A549 (cell line): ENCODE results near the gene MPPE1.

ENCODE experiments used
- CEBPB ChIP-seq, 2 experiments: fragments of >200 bp in 1 of 2; sonication (Bioruptor Twin) in 1 of 2; formaldehyde crosslinking in 1 of 2; IDR thresholded peaks; 2 replicates each; pipeline ENCODE4 v1.6.1; 2012 to 2016
- CHD2 ChIP-seq: fragments of 150-350 bp; IDR thresholded peaks from 2 replicates; pipeline ENCODE4 v1.6.1; 2014; ENCODE audit warnings: low read length; ENCODE audit not compliant: partially characterized antibody
- EHMT2 ChIP-seq: fragments of 200-600 bp; sonication (generic); IDR thresholded peaks from 2 replicates; pipeline ENCODE4 v1.6.1; 2016; ENCODE audit warnings: antibody characterized with exemption, low read depth, mild to moderate bottlenecking, moderate library complexity
- EP300 ChIP-seq, 2 experiments: fragments of >200 bp; sonication (Bioruptor Twin); formaldehyde crosslinking; IDR thresholded peaks; 2 replicates in 1 of 2; 3 replicates in 1 of 2; pipeline ENCODE4 v1.6.1; 2016 to 2017
- HDAC2 ChIP-seq: fragments of 200-600 bp; sonication (generic); IDR thresholded peaks from 2 replicates; pipeline ENCODE4 v1.6.1; 2016
- NFE2L2 ChIP-seq: fragments of 150-350 bp; conservative IDR thresholded peaks from 2 replicates; pipeline ENCODE4 v1.6.1; 2014; ENCODE audit warnings: low read length
- POLR2A ChIP-seq: IDR thresholded peaks from 2 replicates; pipeline ENCODE4 v1.6.1; 2012; ENCODE audit warnings: mild to moderate bottlenecking, low read length
- RCOR1 ChIP-seq: fragments of 150-350 bp; IDR thresholded peaks from 2 replicates; pipeline ENCODE4 v1.6.1; 2014; ENCODE audit warnings: antibody characterized with exemption, low read length, low read depth
- RNF2 ChIP-seq: fragments of 200-600 bp; sonication (generic); IDR thresholded peaks from 2 replicates; pipeline ENCODE4 v1.6.1; 2016; ENCODE audit warnings: low read depth, mild to moderate bottlenecking, antibody characterized with exemption, moderate library complexity, borderline replicate concordance
- TF ChIP-seq, protein P1 (sequence below): fragments of >200 bp; sonication (Bioruptor Twin); formaldehyde crosslinking; IDR thresholded peaks from 3 replicates; pipeline ENCODE4 v1.5.1; 2016
- TF ChIP-seq, protein P2 (sequence below): fragments of 450-650 bp; IDR thresholded peaks from 2 replicates; pipeline ENCODE4 v1.6.1; 2014; ENCODE audit warnings: antibody characterized with exemption
- TF ChIP-seq, protein P3 (sequence below): fragments of 150-350 bp; IDR thresholded peaks from 2 replicates; pipeline ENCODE4 v1.6.1; 2014; ENCODE audit warnings: low read depth, mild to moderate bottlenecking, low read length
- TF ChIP-seq, protein P4 (sequence below): fragments of >200 bp; sonication (Bioruptor Twin); formaldehyde crosslinking; IDR thresholded peaks from 2 replicates; pipeline ENCODE4 v1.6.1; 2016

DNA sequence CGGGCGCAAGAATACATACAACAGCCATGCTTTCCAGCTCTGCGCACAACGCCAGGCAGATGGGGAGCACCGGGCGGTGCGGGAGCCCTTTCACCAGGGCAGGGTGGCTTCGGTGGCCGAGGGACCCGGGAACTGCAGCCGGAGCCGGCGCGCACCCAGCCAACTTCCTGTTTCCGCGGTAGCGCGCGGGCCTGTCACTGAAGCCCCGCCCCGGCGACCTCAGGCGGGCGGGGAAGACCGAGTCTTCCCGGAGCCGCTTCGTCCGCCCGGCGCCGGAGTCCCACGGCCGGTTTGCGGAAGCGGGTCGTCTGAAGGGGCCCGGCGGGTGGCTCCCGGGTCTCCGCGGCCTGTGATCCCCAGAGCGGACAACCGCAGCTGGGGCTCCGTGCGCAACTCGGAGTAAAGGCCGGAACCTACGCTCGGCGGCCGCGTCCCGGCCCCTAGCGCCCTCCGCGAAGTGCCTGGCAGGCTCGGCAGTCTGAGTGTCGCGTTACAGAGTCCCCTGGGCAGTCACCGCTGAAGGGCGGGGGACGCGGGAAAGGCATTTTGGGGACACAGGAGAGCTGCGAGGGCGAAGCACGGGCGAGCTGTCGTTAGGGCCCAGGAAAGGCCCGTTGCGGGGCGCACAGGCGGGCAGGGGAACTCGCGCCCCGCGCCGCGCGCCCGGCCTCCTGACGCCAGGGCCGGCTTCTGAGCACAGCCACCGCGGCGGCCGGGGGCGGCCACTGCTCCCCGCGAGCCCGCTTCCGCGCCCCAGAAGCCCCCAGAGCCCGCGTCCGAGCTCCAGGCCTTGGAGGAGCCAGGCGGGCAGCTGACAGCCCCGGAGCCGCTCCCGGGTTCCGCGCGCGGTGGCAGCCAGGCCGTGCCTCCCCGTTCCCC lies at the start of gene MPPE1:
- TF ChIP-seq POLR2A (peak; percentile 62), EHMT2 (no peak), NFE2L2 (no peak), EP300 (IDR thresholded peaks at IDR 0.05) (no peak), HDAC2 (no peak), CEBPB (IDR thresholded peaks at IDR 0.05) (no peak), CHD2 (no peak), RCOR1 (no peak), RNF2 (no peak)
- TF ChIP-seq, protein P1, sequence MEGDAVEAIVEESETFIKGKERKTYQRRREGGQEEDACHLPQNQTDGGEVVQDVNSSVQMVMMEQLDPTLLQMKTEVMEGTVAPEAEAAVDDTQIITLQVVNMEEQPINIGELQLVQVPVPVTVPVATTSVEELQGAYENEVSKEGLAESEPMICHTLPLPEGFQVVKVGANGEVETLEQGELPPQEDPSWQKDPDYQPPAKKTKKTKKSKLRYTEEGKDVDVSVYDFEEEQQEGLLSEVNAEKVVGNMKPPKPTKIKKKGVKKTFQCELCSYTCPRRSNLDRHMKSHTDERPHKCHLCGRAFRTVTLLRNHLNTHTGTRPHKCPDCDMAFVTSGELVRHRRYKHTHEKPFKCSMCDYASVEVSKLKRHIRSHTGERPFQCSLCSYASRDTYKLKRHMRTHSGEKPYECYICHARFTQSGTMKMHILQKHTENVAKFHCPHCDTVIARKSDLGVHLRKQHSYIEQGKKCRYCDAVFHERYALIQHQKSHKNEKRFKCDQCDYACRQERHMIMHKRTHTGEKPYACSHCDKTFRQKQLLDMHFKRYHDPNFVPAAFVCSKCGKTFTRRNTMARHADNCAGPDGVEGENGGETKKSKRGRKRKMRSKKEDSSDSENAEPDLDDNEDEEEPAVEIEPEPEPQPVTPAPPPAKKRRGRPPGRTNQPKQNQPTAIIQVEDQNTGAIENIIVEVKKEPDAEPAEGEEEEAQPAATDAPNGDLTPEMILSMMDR: no peak
- TF ChIP-seq, protein P2, sequence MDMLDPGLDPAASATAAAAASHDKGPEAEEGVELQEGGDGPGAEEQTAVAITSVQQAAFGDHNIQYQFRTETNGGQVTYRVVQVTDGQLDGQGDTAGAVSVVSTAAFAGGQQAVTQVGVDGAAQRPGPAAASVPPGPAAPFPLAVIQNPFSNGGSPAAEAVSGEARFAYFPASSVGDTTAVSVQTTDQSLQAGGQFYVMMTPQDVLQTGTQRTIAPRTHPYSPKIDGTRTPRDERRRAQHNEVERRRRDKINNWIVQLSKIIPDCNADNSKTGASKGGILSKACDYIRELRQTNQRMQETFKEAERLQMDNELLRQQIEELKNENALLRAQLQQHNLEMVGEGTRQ: no peak
- TF ChIP-seq, protein P3, sequence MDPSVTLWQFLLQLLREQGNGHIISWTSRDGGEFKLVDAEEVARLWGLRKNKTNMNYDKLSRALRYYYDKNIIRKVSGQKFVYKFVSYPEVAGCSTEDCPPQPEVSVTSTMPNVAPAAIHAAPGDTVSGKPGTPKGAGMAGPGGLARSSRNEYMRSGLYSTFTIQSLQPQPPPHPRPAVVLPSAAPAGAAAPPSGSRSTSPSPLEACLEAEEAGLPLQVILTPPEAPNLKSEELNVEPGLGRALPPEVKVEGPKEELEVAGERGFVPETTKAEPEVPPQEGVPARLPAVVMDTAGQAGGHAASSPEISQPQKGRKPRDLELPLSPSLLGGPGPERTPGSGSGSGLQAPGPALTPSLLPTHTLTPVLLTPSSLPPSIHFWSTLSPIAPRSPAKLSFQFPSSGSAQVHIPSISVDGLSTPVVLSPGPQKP: no peak
- TF ChIP-seq, protein P4, sequence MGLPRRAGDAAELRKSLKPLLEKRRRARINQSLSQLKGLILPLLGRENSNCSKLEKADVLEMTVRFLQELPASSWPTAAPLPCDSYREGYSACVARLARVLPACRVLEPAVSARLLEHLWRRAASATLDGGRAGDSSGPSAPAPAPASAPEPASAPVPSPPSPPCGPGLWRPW: no peak
